Measurements from ENCODE around the gene SLC15A4. TPM values are rescaled to one million over a fixed set of nuclear protein-coding genes. Genes with fewer than 3 reads are reported as not detected.

SLC15A4 gene
- total and polyA plus RNA-seq, 8 donors = 0.89 to 37.8 (median 4.2) TPM

DNA sequence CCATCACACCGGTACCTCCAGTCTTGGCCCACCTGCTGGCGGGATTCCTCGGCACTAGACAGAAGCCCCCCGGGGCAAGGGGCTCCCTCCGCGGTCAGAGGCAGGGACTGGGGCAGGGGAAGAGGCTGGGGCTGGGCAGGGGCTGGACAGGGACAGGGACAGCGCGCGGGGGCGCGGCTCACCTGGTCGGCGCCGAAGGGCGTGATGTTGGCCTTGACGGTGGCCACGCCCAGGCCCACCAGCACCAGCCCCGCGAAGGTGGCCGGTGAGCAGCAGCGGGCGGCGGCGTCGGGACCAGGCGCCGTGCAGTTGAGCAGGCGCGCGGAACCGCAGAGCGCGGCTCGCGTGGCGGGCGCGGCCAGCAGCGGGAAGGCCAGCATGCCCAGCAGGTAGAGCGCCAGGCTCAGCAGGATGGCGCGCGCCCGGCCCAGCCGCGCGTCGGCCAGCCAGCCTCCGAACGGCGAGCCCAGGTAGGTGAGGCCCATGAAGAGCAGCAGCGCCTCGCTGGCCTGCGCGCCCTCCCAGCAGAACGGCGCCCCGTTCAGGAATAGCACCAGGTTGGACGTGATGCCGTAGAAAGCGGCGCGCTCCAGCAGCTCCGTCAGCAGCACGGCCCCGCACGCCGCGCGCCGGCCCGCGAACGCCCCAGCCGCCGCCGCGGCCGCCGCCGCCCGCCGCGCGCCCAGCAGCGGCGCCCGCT, 392 bp downstream of the SLC15A4 start:
- H3K36me3 ChIP-seq = peaks cover 0 to 10% (median 3%) of the 10 kb centered on the region in 4 donors
- no peaks in the 10 kb centered on the region for H3K27me3 ChIP-seq
- intact Hi-C loops (cut with DNase I; ENCODE audit: low total_unique reads) = no loop called here
- DNase-seq = no peak
- H3K4me1 ChIP-seq = peaks cover 30 to 59% (median 44%) of the 10 kb centered on the region in 4 donors
- H3K9me3 ChIP-seq = peaks cover 0 to 9% (median 6%) of the 10 kb centered on the region in 4 donors
- TF ChIP-seq, protein P1, sequence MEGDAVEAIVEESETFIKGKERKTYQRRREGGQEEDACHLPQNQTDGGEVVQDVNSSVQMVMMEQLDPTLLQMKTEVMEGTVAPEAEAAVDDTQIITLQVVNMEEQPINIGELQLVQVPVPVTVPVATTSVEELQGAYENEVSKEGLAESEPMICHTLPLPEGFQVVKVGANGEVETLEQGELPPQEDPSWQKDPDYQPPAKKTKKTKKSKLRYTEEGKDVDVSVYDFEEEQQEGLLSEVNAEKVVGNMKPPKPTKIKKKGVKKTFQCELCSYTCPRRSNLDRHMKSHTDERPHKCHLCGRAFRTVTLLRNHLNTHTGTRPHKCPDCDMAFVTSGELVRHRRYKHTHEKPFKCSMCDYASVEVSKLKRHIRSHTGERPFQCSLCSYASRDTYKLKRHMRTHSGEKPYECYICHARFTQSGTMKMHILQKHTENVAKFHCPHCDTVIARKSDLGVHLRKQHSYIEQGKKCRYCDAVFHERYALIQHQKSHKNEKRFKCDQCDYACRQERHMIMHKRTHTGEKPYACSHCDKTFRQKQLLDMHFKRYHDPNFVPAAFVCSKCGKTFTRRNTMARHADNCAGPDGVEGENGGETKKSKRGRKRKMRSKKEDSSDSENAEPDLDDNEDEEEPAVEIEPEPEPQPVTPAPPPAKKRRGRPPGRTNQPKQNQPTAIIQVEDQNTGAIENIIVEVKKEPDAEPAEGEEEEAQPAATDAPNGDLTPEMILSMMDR (IDR thresholded peaks at IDR 0.05) = no peak
- TF ChIP-seq EP300 (IDR thresholded peaks at IDR 0.05) (no peak), POLR2AphosphoS5 (IDR thresholded peaks at IDR 0.05) (no peak), POLR2A (IDR thresholded peaks at IDR 0.05) (no peak)
- WGBS, 5 donors = 0 to 4% (median 1%) methylated on average over 6 to 88 of the region's 88 CpGs
- H3K4me3 ChIP-seq = peak overlapping the region; percentile 87 to 99 (median 92)
- H3K27ac ChIP-seq = peak overlapping the region; percentile 78 to 96 (median 88)

DNA sequence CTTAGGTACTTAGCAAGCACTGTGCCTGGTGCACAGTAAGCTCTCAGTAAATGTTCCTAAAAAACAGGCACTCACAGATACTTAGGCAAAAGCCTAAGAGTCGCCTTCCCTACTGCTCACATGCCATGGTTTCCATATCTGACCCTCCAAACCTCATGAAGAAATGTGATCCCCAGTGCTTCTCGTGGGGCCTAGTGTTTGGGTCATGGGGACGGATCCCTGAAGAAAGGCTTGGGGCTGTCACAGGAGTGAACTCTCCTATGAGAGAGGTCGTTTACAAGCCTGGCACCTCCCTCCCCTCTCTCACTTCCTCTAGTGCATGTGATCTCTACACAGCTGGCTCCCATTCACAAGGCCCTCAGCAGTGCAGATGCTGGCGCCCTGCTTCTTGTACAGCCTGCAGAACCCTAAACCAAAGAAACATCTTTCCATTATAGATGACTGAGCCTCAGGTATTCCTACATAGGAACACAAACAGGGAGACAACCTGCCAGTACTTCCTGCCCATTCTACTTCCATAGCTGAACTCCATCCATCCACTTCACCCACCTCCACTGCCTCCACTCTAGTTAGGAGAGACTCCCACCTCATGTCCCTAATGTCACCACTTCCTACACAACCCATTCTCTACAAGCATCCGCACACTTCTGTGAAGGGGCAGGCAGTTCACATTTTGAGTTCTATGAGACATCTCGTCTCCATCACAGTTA, 2.9 kb downstream of the SLC15A4 start:
- Histone ChIP-seq H3K27ac (peak overlapping the region in 2 of 5 donors; percentile 60 to 96), H3K4me1 (peaks cover 46 to 84% (median 66%) of the 10 kb centered on the region in 4 donors), H3K27me3 (no peaks in the 10 kb centered on the region), H3K9me3 (no peaks in the 10 kb centered on the region), H3K36me3 (peaks cover 0 to 10% (median 3%) of the 10 kb centered on the region in 4 donors), H3K4me3 (no peak overlapping the region)
- WGBS, 5 donors = 72 to 80% (median 73%) methylated on average over 7 of the region's 7 CpGs
- DNase-seq = peak; percentile 44 to 56
- TF ChIP-seq, protein P1 (IDR thresholded peaks at IDR 0.05) = no peak
- peak in 1 of 3 donors; percentile 25 for TF ChIP-seq POLR2AphosphoS5 (IDR thresholded peaks at IDR 0.05)
- intact Hi-C loops (cut with DNase I; ENCODE audit: low total_unique reads) = no loop called here

DNA sequence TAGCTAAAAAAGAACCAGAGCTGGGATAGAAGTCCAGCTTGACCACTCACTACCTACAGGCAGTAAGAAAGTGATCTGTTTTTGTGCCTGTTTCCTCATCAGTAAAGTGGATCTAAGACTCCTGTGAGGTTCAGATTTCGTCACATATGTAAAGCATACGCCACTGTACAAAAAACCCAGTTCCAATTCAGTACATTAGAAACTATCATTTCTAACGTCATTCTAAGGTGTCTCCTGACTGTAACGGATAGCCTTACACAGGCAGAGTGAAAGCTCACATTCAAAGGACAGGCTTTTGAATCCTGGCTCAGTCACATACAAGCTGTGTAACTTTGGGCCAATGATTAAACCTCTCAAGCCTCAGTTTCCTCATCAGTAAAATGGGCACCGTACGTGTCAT, 3.5 kb downstream of the SLC15A4 start:
- no peak overlapping the region for H3K4me3 ChIP-seq
- intact Hi-C loops (cut with DNase I; ENCODE audit: low total_unique reads) = no loop called here
- DNase-seq = no peak
- H3K27ac ChIP-seq = peak overlapping the region in 2 of 5 donors; percentile 60 to 96
- peaks cover 0 to 10% (median 3%) of the 10 kb centered on the region in 4 donors for H3K36me3 ChIP-seq
- TF ChIP-seq POLR2A (IDR thresholded peaks at IDR 0.05) = no peak
- H3K4me1 ChIP-seq = peaks cover 46 to 89% (median 69%) of the 10 kb centered on the region in 4 donors
- 89 to 96% (median 96%) methylated on average over 6 of the region's 6 CpGs for WGBS, 5 donors
- no peaks in the 10 kb centered on the region for H3K27me3 ChIP-seq
- H3K9me3 ChIP-seq = no peaks in the 10 kb centered on the region

DNA sequence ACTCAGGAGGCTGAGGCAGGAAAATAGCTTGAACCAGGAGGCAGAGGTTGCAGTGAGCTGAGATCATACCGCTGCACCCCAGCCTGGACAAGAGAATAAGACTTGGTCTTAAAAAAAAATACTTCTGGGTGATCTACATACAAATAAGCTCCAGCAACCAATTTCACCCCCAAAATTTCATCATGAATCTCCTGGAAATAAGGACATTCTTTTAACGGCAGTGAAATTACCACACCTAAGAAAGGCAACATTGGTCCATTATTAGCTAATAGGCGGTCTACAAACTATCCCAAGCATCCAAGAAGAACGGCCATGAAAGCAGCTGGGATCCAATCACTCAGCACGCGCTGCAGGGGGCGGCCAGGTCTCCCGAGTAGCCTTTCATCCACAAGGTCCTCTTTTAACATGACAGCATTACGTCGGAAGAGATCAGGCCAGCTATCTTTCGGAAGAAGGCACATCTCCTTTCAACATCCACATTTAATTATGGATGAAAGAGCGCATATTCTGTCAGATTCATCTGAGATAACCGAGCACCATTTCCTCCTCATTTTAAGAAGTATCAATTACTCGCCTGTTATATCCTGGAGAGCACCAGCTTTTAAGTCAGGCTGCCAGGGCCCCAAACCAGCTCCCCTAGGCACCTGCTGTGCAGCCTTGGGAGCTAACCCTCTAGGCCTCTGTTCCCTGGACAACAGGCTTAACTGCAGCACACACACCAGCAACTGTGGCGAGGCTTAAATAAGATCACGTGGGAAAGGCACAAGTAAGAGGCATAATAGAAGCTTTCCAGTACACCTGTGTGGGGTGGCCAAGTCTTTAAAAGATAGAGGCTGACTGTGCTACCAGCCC, 4.2 kb downstream of the SLC15A4 start:
- peak in 1 of 2 donors; percentile 21 for DNase-seq

More for the DNA sequence above, 4.2 kb downstream of the SLC15A4 start:
- no peaks in the 10 kb centered on the region for H3K9me3 ChIP-seq
- H3K27ac ChIP-seq = peak overlapping the region in 3 of 5 donors; percentile 5 to 96 (median 70)
- no peak for TF ChIP-seq POLR2AphosphoS5 (IDR thresholded peaks at IDR 0.05)
- no peak for TF ChIP-seq POLR2A (IDR thresholded peaks at IDR 0.05)
- no peak for TF ChIP-seq EP300 (IDR thresholded peaks at IDR 0.05)
- TF ChIP-seq, protein P1 (IDR thresholded peaks at IDR 0.05) = no peak
- intact Hi-C loops (cut with DNase I; ENCODE audit: low total_unique reads) = no loop called here
- H3K4me1 ChIP-seq = peaks cover 45 to 89% (median 66%) of the 10 kb centered on the region in 4 donors
- WGBS, 5 donors = 83 to 92% (median 86%) methylated on average over 14 to 16 of the region's 16 CpGs
- no peak overlapping the region for H3K4me3 ChIP-seq
- H3K36me3 ChIP-seq = peaks cover 2 to 14% (median 7%) of the 10 kb centered on the region in 4 donors
- H3K27me3 ChIP-seq = no peaks in the 10 kb centered on the region

Measured in stomach (tissue), 9 donors.